ENCODE measurements around the gene GID8.

The GID8 gene

GRCh38 chr20:62993856-62994494 lies 56.0 kb downstream of the GID8 start:
- DNase-seq = no peak
- in situ Hi-C loops (cut with MboI; ENCODE audit: low pct_unique_long_range_greater_than_20kb, low sequenced_read_pairs) = no loop called here

- DNase-seq = no peak
- in situ Hi-C loops (cut with MboI; ENCODE audit: low pct_unique_long_range_greater_than_20kb, low sequenced_read_pairs) = no loop called here
Measured at GRCh38 chr20:62994869-62995281, 56.9 kb downstream of the GID8 start.

- in situ Hi-C loops (cut with MboI; ENCODE audit: low pct_unique_long_range_greater_than_20kb, low sequenced_read_pairs) = no loop called here
- no peak for DNase-seq
Measured at GRCh38 chr20:62995481-62995880, 57.5 kb downstream of the GID8 start.

GRCh38 chr20:62995898-62996595 lies 58.1 kb downstream of the GID8 start:
- in situ Hi-C loops (cut with MboI; ENCODE audit: low pct_unique_long_range_greater_than_20kb, low sequenced_read_pairs) = no loop called here
- DNase-seq = no peak

- no peak for DNase-seq
- in situ Hi-C loops (cut with MboI; ENCODE audit: low pct_unique_long_range_greater_than_20kb, low sequenced_read_pairs) = no loop called here
Measured at GRCh38 chr20:62996596-62996982, 58.6 kb downstream of the GID8 start.

GRCh38 chr20:62997417-62998035 lies 59.6 kb downstream of the GID8 start:
- in situ Hi-C loops (cut with MboI; ENCODE audit: low pct_unique_long_range_greater_than_20kb, low sequenced_read_pairs) = no loop called here
- DNase-seq = peak; percentile 43
